Measurements from ENCODE around the gene ITGAD. TPM values are rescaled to one million over a fixed set of nuclear protein-coding genes. Genes with fewer than 3 reads are reported as not detected.
A peak's percentile ranks its signal among the peaks of the same experiment; 100 is the strongest.

Gene ITGAD
- total and polyA plus RNA-seq, 12 donors, result 0.03 to 0.35 (median 0.11) TPM; not detected in 5

DNA sequence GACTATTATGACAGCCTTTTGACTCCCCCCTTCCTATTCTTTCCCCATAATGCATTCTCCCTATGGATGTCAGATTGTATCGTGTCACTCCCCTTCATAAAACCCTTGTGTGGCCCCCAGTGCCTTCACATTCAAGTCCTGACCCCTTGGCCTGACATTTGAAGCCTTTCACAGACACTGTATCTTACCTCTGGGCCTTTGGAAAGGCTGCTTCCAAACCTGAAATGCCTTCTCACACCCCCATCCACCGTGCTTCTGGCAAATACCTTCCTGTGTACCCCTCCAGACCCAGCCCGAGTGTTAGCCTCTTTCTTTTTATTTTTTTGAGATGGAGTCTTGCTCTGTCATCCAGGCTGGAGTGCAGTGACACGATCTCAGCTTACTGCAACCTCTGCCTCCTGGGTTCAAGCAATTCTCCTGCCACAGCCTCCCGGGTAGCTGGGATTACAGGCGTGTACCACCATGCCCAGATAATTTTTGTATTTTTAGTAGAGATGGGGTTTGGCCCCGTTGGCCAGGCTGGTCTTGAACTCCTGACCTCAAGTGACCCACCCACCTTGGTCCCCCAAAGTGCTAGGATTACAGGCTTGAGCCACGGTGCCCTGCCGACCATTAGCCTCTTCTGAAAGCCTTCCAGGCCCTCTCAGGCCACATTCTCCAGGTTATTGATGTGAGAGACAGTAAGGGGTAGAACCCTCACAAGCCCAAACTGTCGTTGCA lies 68.2 kb downstream of the ITGAD start:
- Histone ChIP-seq H3K4me1 (replicated peaks in 1 of 2) (peaks cover 24 to 29% of the 10 kb centered on the region in 2 donors), H3K27me3 (no peaks in the 10 kb centered on the region), H3K4me3 (no peak overlapping the region), H3K27ac (peak overlapping the region in 2 of 5 donors; percentile 30 to 48), H3K36me3 (replicated peaks in 1 of 2) (peaks cover 0 to 45% of the 10 kb centered on the region in 2 donors), H3K9me3 (replicated peaks in 1 of 3) (no peaks in the 10 kb centered on the region)
- DNase-seq, result peak in 2 of 7 donors; percentile 2 to 51
- intact Hi-C loops (cut with DNase I), result no loop called here
- TF ChIP-seq CTCF (IDR thresholded peaks at IDR 0.05) (no peak), POLR2A (IDR thresholded peaks at IDR 0.05) (no peak)
- WGBS, 4 donors, result 87 to 91% (median 88%) methylated on average over 7 to 10 of the region's 10 CpGs

GRCh38 chr16:31461921-31462804 lies 69.0 kb downstream of the ITGAD start:
- intact Hi-C loops (cut with DNase I), result no loop called here
- peaks cover 0 to 47% of the 10 kb centered on the region in 2 donors for H3K36me3 ChIP-seq (replicated peaks in 1 of 2)
- DNase-seq, result peak in 6 of 7 donors; percentile 53 to 77 (median 68)

DNA sequence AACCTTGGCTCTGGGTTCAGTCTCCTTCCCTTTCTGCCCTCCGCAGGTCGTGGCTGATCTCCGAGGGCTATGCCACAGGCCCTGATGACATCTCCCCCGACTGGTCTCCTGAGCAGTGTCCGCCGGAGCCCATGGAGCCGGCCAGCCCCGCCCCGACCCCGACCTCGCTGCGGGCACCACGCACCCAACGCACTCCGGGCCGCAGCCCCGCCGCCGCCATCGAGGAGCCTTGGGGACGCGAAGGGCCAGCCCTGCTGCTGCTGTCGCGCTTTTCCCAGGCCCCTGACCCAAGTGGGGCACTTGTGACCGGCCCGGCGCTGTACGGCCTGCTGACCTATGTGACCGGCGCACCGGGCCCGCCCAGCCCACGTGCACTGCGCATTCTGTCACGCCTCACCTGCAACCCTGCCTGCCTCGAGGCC lies 71.2 kb downstream of the ITGAD start:
- Histone ChIP-seq H3K27ac (no peak overlapping the region), H3K36me3 (replicated peaks in 1 of 2) (peaks cover 0 to 47% of the 10 kb centered on the region in 2 donors), H3K27me3 (no peaks in the 10 kb centered on the region), H3K4me1 (replicated peaks in 1 of 2) (peaks cover 7 to 13% of the 10 kb centered on the region in 2 donors), H3K4me3 (no peak overlapping the region), H3K9me3 (replicated peaks in 1 of 3) (no peaks in the 10 kb centered on the region)
- DNase-seq, result peak in 3 of 7 donors; percentile 7 to 20 (median 10)
- 96 to 97% (median 97%) methylated on average over 18 to 36 of the region's 36 CpGs for WGBS, 4 donors
- intact Hi-C loops (cut with DNase I), result no loop called here
- no peak for TF ChIP-seq POLR2A (IDR thresholded peaks at IDR 0.05)
- no peak for TF ChIP-seq CTCF (IDR thresholded peaks at IDR 0.05)

More at GRCh38 chr16:31461921-31462804, 69.0 kb downstream of the ITGAD start:
- WGBS, 4 donors, result 82 to 90% (median 85%) methylated on average over 2 to 35 of the region's 35 CpGs
- TF ChIP-seq CTCF (IDR thresholded peaks at IDR 0.05) (no peak), POLR2A (IDR thresholded peaks at IDR 0.05) (no peak)
- Histone ChIP-seq H3K4me3 (no peak overlapping the region), H3K27me3 (no peaks in the 10 kb centered on the region), H3K4me1 (replicated peaks in 1 of 2) (peaks cover 16 to 21% of the 10 kb centered on the region in 2 donors), H3K9me3 (replicated peaks in 1 of 3) (no peaks in the 10 kb centered on the region), H3K27ac (peak overlapping the region in 2 of 5 donors; percentile 30 to 48)

DNA sequence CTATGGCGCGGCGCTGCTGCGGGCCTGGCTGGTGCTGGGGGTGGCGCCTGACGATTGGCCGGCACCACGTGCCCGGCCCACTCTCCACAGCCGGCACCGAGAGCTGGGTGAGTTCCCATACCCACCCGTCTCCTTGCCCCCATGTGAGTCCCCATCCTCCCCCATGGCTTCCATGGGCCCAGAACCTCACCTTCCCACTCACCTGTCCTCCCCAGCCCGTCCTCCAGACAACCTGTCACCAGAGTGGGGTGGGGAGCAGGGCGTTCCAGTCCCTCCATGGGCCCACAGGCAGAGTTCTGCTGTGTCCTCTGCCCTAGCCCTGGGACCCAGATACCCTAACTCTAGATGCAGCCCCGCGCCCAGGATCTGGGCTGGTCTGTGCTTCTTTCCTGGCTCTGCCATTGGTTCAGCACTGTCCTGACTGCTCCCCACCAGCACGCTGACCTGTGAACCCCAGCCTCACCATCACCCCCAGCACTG lies 71.7 kb downstream of the ITGAD start:
- WGBS, 4 donors, result 92 to 95% (median 92%) methylated on average over 17 of the region's 17 CpGs
- peaks cover 7 to 13% of the 10 kb centered on the region in 2 donors for H3K4me1 ChIP-seq (replicated peaks in 1 of 2)
- TF ChIP-seq CTCF (IDR thresholded peaks at IDR 0.05) (no peak), POLR2A (IDR thresholded peaks at IDR 0.05) (no peak)
- H3K27ac ChIP-seq, result no peak overlapping the region
- intact Hi-C loops (cut with DNase I), result no loop called here
- H3K36me3 ChIP-seq (replicated peaks in 1 of 2), result peaks cover 0 to 47% of the 10 kb centered on the region in 2 donors
- H3K9me3 ChIP-seq (replicated peaks in 1 of 3), result no peaks in the 10 kb centered on the region
- H3K27me3 ChIP-seq, result no peaks in the 10 kb centered on the region
- H3K4me3 ChIP-seq, result no peak overlapping the region
- peak in 1 of 7 donors; percentile 6 for DNase-seq
